Breast epithelium (tissue), 3 donors: ENCODE results near the gene KANK2.

Source experiments
- POLR2AphosphoS5 ChIP-seq, 3 donors: sonication (generic); formaldehyde crosslinking; IDR thresholded peaks; one replicate each; pipeline ENCODE4 v1.6.1; 2017; ENCODE audit warnings: antibody characterized with exemption in 3 of 3
- TF ChIP-seq, protein P1 (sequence below), 3 donors: fragments of 450-650 bp; IDR thresholded peaks; one replicate each; pipeline ENCODE4 v1.5.1; 2016 to 2017; ENCODE audit warnings: antibody characterized with exemption in 3 of 3, mild to moderate bottlenecking in 3 of 3, moderate library complexity in 3 of 3

DNA sequence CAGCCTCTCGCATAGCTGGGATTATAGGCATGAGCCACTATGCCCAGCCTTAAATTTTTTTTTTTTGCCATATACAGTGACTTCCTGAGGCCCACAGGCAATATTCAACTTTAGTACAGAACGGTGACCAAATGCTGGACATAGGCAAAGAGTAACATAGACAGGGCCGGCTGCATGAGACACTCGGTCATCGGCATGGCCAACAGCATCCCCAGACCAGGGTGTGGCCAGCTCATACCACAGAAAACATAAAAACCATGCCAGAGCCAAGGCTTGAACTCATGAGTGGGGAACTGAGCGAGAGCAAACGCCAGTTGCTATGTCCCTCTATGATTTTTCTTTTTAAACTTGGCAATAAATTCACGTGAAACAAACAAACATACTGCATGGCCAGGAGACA is 17.0 kb downstream of the KANK2 start:
- TF ChIP-seq, protein P1, sequence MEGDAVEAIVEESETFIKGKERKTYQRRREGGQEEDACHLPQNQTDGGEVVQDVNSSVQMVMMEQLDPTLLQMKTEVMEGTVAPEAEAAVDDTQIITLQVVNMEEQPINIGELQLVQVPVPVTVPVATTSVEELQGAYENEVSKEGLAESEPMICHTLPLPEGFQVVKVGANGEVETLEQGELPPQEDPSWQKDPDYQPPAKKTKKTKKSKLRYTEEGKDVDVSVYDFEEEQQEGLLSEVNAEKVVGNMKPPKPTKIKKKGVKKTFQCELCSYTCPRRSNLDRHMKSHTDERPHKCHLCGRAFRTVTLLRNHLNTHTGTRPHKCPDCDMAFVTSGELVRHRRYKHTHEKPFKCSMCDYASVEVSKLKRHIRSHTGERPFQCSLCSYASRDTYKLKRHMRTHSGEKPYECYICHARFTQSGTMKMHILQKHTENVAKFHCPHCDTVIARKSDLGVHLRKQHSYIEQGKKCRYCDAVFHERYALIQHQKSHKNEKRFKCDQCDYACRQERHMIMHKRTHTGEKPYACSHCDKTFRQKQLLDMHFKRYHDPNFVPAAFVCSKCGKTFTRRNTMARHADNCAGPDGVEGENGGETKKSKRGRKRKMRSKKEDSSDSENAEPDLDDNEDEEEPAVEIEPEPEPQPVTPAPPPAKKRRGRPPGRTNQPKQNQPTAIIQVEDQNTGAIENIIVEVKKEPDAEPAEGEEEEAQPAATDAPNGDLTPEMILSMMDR (IDR thresholded peaks at IDR 0.05) = no peak
- TF ChIP-seq POLR2AphosphoS5 (IDR thresholded peaks at IDR 0.05) = no peak
